H9 (cell line): ENCODE results near the gene MT2A. TPM values are rescaled to one million over a fixed set of nuclear protein-coding genes. Genes with fewer than 3 reads are reported as not detected.
A peak's percentile ranks its signal among the peaks of the same experiment; 100 is the strongest.

Experiments
- DNase-seq: peaks from one replicate; pipeline ENCODE4 v3.0.0-alpha.2; 2017
- H2AFZ ChIP-seq: one replicate; pipeline ENCODE4 v1.6.1; 2013; ENCODE audit warnings: mild to moderate bottlenecking, low read length, control low read depth, moderate library complexity
- H2AK5ac ChIP-seq: 2 replicates; pipeline ENCODE4 v1.6.1; 2013; ENCODE audit warnings: low read length, control low read depth, mixed read lengths; ENCODE audit not compliant: insufficient read length
- H2BK120ac ChIP-seq: one replicate; pipeline ENCODE4 v1.6.1; 2013; ENCODE audit warnings: low read depth, mild to moderate bottlenecking, low read length, control low read depth, inconsistent platforms; ENCODE audit not compliant: poor library complexity, severe bottlenecking
- H2BK12ac ChIP-seq: 2 replicates; pipeline ENCODE4 v1.6.1; 2013; ENCODE audit warnings: low read length, control low read depth, mixed read lengths, low read depth; ENCODE audit not compliant: insufficient read length
- H2BK15ac ChIP-seq: 2 replicates; pipeline ENCODE4 v1.6.1; 2013; ENCODE audit warnings: low read depth, low read length, control low read depth
- H2BK20ac ChIP-seq: one replicate; pipeline ENCODE4 v1.6.1; 2013; ENCODE audit warnings: low read depth, mild to moderate bottlenecking, low read length, control low read depth, inconsistent platforms; ENCODE audit not compliant: poor library complexity, severe bottlenecking
- H2BK5ac ChIP-seq: 2 replicates; pipeline ENCODE4 v1.6.1; 2013; ENCODE audit warnings: low read length, control low read depth, mixed read lengths; ENCODE audit not compliant: insufficient read length
- H3K14ac ChIP-seq: 2 replicates; pipeline ENCODE4 v1.6.1; 2013; ENCODE audit warnings: low read length, control low read depth; ENCODE audit not compliant: insufficient read depth
- H3K18ac ChIP-seq: 2 replicates; pipeline ENCODE4 v1.6.1; 2013; ENCODE audit warnings: low read depth, mild to moderate bottlenecking, mixed read lengths, low read length, control low read depth; ENCODE audit not compliant: insufficient read length
- H3K23ac ChIP-seq: 2 replicates; pipeline ENCODE4 v1.6.1; 2013; ENCODE audit warnings: low read length, control low read depth, mixed read lengths, low read depth; ENCODE audit not compliant: insufficient read length
- H3K23me2 ChIP-seq: 2 replicates; pipeline ENCODE4 v1.6.1; 2013; ENCODE audit warnings: low read depth, mild to moderate bottlenecking, mixed read lengths, low read length, control low read depth; ENCODE audit not compliant: insufficient read length, poor library complexity, severe bottlenecking
- H3K27ac ChIP-seq: 2 replicates; pipeline ENCODE4 v1.5.1; 2013; ENCODE audit warnings: low read length, control low read depth, mixed read lengths, low read depth; ENCODE audit not compliant: insufficient read length
- H3K27me3 ChIP-seq: 2 replicates; pipeline ENCODE4 v1.6.1; 2013; ENCODE audit warnings: low read length, control low read depth, inconsistent platforms; ENCODE audit not compliant: insufficient read depth
- H3K4ac ChIP-seq: 2 replicates; pipeline ENCODE4 v1.6.1; 2013; ENCODE audit warnings: low read depth, mild to moderate bottlenecking, control low read depth, inconsistent platforms, low read length, moderate library complexity
- H3K4me1 ChIP-seq: 2 replicates; pipeline ENCODE4 v1.6.1; 2013; ENCODE audit warnings: low read length, control low read depth, inconsistent platforms; ENCODE audit not compliant: insufficient read depth
- H3K4me2 ChIP-seq: 2 replicates; pipeline ENCODE4 v1.6.1; 2013; ENCODE audit warnings: low read length, control low read depth, mixed read lengths; ENCODE audit not compliant: insufficient read length, insufficient read depth
- H3K56ac ChIP-seq: 2 replicates; pipeline ENCODE4 v1.6.1; 2013; ENCODE audit warnings: low read depth, mild to moderate bottlenecking, mixed read lengths, low read length, control low read depth; ENCODE audit not compliant: insufficient read length
- H3K79me1 ChIP-seq: 2 replicates; pipeline ENCODE4 v1.6.1; 2013; ENCODE audit warnings: low read depth, mild to moderate bottlenecking, moderate library complexity, low read length, control low read depth, inconsistent platforms; ENCODE audit not compliant: insufficient read depth, poor library complexity, severe bottlenecking
- H3K79me2 ChIP-seq: 2 replicates; pipeline ENCODE4 v1.6.1; 2013; ENCODE audit warnings: low read length, control low read depth, inconsistent platforms; ENCODE audit not compliant: insufficient read depth
- H3K9ac ChIP-seq: 2 replicates; pipeline ENCODE4 v1.6.1; 2013; ENCODE audit warnings: low read length, control low read depth, mixed read lengths; ENCODE audit not compliant: insufficient read length; ENCODE audit errors: extremely low read depth
- H3K9me3 ChIP-seq: one replicate; pipeline ENCODE4 v1.6.1; 2013; ENCODE audit warnings: low read depth, low read length, inconsistent platforms; ENCODE audit not compliant: control insufficient read depth
- H3T11ph ChIP-seq: one replicate; pipeline ENCODE4 v1.6.1; 2013; ENCODE audit warnings: mild to moderate bottlenecking, low read length, control low read depth, inconsistent platforms
- H4K20me1 ChIP-seq: one replicate; pipeline ENCODE4 v1.6.1; 2013; ENCODE audit not compliant: control insufficient read depth, insufficient read length, insufficient read depth
- H4K5ac ChIP-seq: 2 replicates; pipeline ENCODE4 v1.6.1; 2013; ENCODE audit warnings: low read depth, mild to moderate bottlenecking, mixed read lengths, low read length, control low read depth; ENCODE audit not compliant: insufficient read length
- H4K8ac ChIP-seq: replicated peaks from 2 replicates; pipeline ENCODE4 v1.6.1; 2013; ENCODE audit warnings: low read length, control low read depth, mixed read lengths, low read depth; ENCODE audit not compliant: insufficient read length
- H4K91ac ChIP-seq: 2 replicates; pipeline ENCODE4 v1.6.1; 2013; ENCODE audit warnings: low read depth, mild to moderate bottlenecking, moderate library complexity, mixed read lengths, low read length, control low read depth; ENCODE audit not compliant: insufficient read length
- H3K27ac Mint-ChIP-seq, 3 experiments: 2 replicates in 2 of 3; 3 replicates in 1 of 3; pipeline ENCODE4 v1.8.0; 2020 to 2021; ENCODE audit warnings: mixed read lengths in 3 of 3, mild to moderate bottlenecking in 1 of 3, moderate library complexity in 1 of 3
- H3K27me3 Mint-ChIP-seq: 2 replicates; pipeline ENCODE4 v1.8.0; 2021; ENCODE audit warnings: low read depth, mild to moderate bottlenecking, moderate library complexity, mixed read lengths
- H3K36me3 Mint-ChIP-seq, 3 experiments: 2 replicates in 2 of 3; 3 replicates in 1 of 3; pipeline ENCODE4 v1.8.0; 2020 to 2021; ENCODE audit warnings: low read depth in 3 of 3, mixed read lengths in 3 of 3; ENCODE audit not compliant: insufficient read depth in 1 of 3
- H3K4me1 Mint-ChIP-seq, 2 experiments: 2 replicates each; pipeline ENCODE4 v1.8.0; 2020; ENCODE audit warnings: mixed read lengths in 2 of 2
- H3K4me3 Mint-ChIP-seq, 2 experiments: 2 replicates in 1 of 2; 3 replicates in 1 of 2; pipeline ENCODE4 v1.8.0; 2020 to 2021; ENCODE audit warnings: mild to moderate bottlenecking in 2 of 2, mixed read lengths in 2 of 2, moderate library complexity in 1 of 2
- H3K9me3 Mint-ChIP-seq, 2 experiments: 2 replicates in 1 of 2; 3 replicates in 1 of 2; pipeline ENCODE4 v1.8.0; 2020; ENCODE audit warnings: mild to moderate bottlenecking in 2 of 2, mixed read lengths in 2 of 2, moderate library complexity in 1 of 2
- CTCF ChIP-seq: fragments of 200-600 bp; sonication (generic); conservative IDR thresholded peaks from 3 replicates; pipeline ENCODE4 v1.8.0; 2021; ENCODE audit warnings: antibody characterized with exemption, mild to moderate bottlenecking
- WGBS: extraction: QIAGEN DNeasy Blood & Tissue Kit; methylation state at CpG from one replicate; pipeline ENCODE4 v1.1.7; 2013; ENCODE audit warnings: missing lambda C conversion rate, low lambda C conversion rate, mixed read lengths; ENCODE audit not compliant: insufficient read length; ENCODE audit errors: extremely low coverage; 5-methylcytosine and 5-hydroxymethylcytosine counted together
- total RNA-seq: library from RNA; stranded (reverse); gene quantifications from 2 replicates; pipeline ENCODE4 v1.2.1, GENCODE V29; 2021

The MT2A gene
- total RNA-seq, 1 experiment from 2014 or later: 63.1 TPM

- Mint-ChIP-seq H3K4me3 (peak overlapping the region in 1 of 2 experiments; percentile 0; a peak in 1 of 5 replicates), H3K9me3 (no peaks in the 10 kb centered on the region), H3K27ac (no peak overlapping the region), H3K36me3 (no peaks in the 10 kb centered on the region), H3K4me1 (peaks cover 29 to 40% of the 10 kb centered on the region in 2 experiments), H3K27me3 (peaks cover 77% of the 10 kb centered on the region)
- Histone ChIP-seq H3K18ac (no peak overlapping the region), H3K4me1 (peaks cover 6% of the 10 kb centered on the region; the same call in 1 of the 2 replicates), H3K56ac (no peak overlapping the region), H3K4ac (no peak overlapping the region), H3K23ac (no peak overlapping the region), H3K9me3 (no peaks in the 10 kb centered on the region), H4K20me1 (no peaks in the 10 kb centered on the region), H4K5ac (no peak overlapping the region), H3K79me1 (no peaks in the 10 kb centered on the region), H3T11ph (no peak overlapping the region), H3K79me2 (no peaks in the 10 kb centered on the region), H2BK12ac (no peak overlapping the region), H3K23me2 (peaks cover 8% of the 10 kb centered on the region), H2AK5ac (no peak overlapping the region), H2BK20ac (no peak overlapping the region), H3K27ac (no peak overlapping the region), H3K14ac (no peak overlapping the region), H3K4me2 (no peak overlapping the region), H4K91ac (no peak overlapping the region), H4K8ac (no peak overlapping the region), H2BK15ac (no peak overlapping the region), H2BK5ac (no peak overlapping the region), H3K27me3 (peaks cover 21% of the 10 kb centered on the region; the same call in 1 of the 2 replicates), H2AFZ (no peak overlapping the region), H2BK120ac (no peak overlapping the region), H3K9ac (no peak overlapping the region)
- WGBS: no CpG with 5 or more reads among the region's 10 CpGs
- TF ChIP-seq CTCF: no peak
- no peak for DNase-seq
Measured at GRCh38 chr16:56610017-56610608, 1.7 kb downstream of the MT2A start.
